Psoas muscle (tissue), 8 donors: ENCODE results near the gene GEMIN7. TPM values are rescaled to one million over a fixed set of nuclear protein-coding genes. Genes with fewer than 3 reads are reported as not detected.
A peak's percentile ranks its signal among the peaks of the same experiment; 100 is the strongest.

Source experiments
- ATAC-seq, 4 donors: fragments of 200-7000 bp; cut with Tn5 transposase; one replicate each; pipeline ENCODE4 v1.9.1; 2020; ENCODE audit warnings: moderate library complexity in 3 of 4, mild to moderate bottlenecking in 2 of 4
- DNase-seq, 2 donors: peaks; one replicate each; pipeline ENCODE4 v3.0.0-alpha.2; 2020
- H3K27ac ChIP-seq: fragments of 200-600 bp; one replicate; pipeline ENCODE4 v1.8.0; 2022
- H3K27me3 ChIP-seq, 3 donors: fragments of 200-600 bp in 1 of 3; one replicate each; pipeline versions ENCODE4 v1.6.1 to v1.8.0; 2013 to 2022; ENCODE audit warnings: low read length in 2 of 3, mild to moderate bottlenecking in 2 of 3, moderate library complexity in 1 of 3; ENCODE audit not compliant: insufficient read depth in 3 of 3
- H3K36me3 ChIP-seq, 2 donors: fragments of 200-600 bp in 1 of 2; one replicate each; pipeline versions ENCODE4 v1.6.1 to v1.8.0; 2013 to 2022; ENCODE audit warnings: low read depth in 1 of 2, mild to moderate bottlenecking in 1 of 2, moderate library complexity in 1 of 2; ENCODE audit not compliant: insufficient read depth in 1 of 2
- H3K4me1 ChIP-seq: fragments of 200-600 bp; one replicate; pipeline ENCODE4 v1.8.0; 2022
- H3K4me3 ChIP-seq: fragments of 200-600 bp; one replicate; pipeline ENCODE4 v1.8.0; 2022; ENCODE audit warnings: mild to moderate bottlenecking
- H3K9me3 ChIP-seq: fragments of 200-600 bp; one replicate; pipeline ENCODE4 v1.8.0; 2022
- WGBS, 3 donors: extraction: QIAGEN DNeasy Blood & Tissue Kit; methylation state at CpG; one replicate each; pipeline versions ENCODE4 v1.1.6 to v1.1.7; 2013; 5-methylcytosine and 5-hydroxymethylcytosine counted together
- intact Hi-C, 2 donors: fragments of 100-400 bp; cut with DNase I; formaldehyde crosslinking; loops; one replicate each; pipeline versions ENCODE4 v1.11.0 to v1.14.2; 2022
- polyA plus RNA-seq, 3 donors: library from polyadenylated mRNA; stranded (reverse); fragments of 200-250 nt; gene quantifications; one replicate each; pipeline ENCODE4 v1.2.3, GENCODE V29; 2013
- total RNA-seq, 4 donors: library from RNA; stranded (reverse); fragmentation: NEBNext Ultra II Directional in 2 of 4; extraction: Animal tissue kit (Norgen Biotek cat#: 25700) in 2 of 4; gene quantifications; one replicate each; pipeline versions ENCODE4 v1.2.1 to v1.2.4, GENCODE V29; 2021 to 2023
- TF ChIP-seq, protein P1 (sequence below): fragments of 200-600 bp; IDR thresholded peaks from one replicate; pipeline ENCODE4 v1.8.0; 2022; ENCODE audit warnings: antibody characterized with exemption
- donor health status: healthy with polysubstance abuse.
- donor health status: DM: no; HTN: no; CAD: no; lungs with moderate emphysema.
- donor health status: Bipolar disorder and iron deficiency.
- donor health status: healthy.
- donor health status: DM: yes; HTN: yes; CAD: no.
- donor health status: DM: no; HTN: no; CAD: no.
- donor health status: DM: no; HTN: no; CAD: no.
- donor health status: DM: yes; HTN: yes; CAD: no.

Gene GEMIN7
- total and polyA plus RNA-seq, 7 donors, result 19.6 to 51.1 (median 27.3) TPM

- TF ChIP-seq, protein P1, sequence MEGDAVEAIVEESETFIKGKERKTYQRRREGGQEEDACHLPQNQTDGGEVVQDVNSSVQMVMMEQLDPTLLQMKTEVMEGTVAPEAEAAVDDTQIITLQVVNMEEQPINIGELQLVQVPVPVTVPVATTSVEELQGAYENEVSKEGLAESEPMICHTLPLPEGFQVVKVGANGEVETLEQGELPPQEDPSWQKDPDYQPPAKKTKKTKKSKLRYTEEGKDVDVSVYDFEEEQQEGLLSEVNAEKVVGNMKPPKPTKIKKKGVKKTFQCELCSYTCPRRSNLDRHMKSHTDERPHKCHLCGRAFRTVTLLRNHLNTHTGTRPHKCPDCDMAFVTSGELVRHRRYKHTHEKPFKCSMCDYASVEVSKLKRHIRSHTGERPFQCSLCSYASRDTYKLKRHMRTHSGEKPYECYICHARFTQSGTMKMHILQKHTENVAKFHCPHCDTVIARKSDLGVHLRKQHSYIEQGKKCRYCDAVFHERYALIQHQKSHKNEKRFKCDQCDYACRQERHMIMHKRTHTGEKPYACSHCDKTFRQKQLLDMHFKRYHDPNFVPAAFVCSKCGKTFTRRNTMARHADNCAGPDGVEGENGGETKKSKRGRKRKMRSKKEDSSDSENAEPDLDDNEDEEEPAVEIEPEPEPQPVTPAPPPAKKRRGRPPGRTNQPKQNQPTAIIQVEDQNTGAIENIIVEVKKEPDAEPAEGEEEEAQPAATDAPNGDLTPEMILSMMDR, result no peak
- WGBS, 3 donors, result 41 to 47% (median 45%) methylated on average over 5 of the region's 5 CpGs
- intact Hi-C loops, result loop anchor here in 1 of 2 donors (5.0 to 10.0 kb wide), 2 partner anchors 37 to 244 kb away; no protein-coding TSS in a partner anchor
- H3K27me3 ChIP-seq, result no peaks in the 10 kb centered on the region
- no peaks in the 10 kb centered on the region for H3K9me3 ChIP-seq
- no peak overlapping the region for H3K27ac ChIP-seq
- DNase-seq (no peak), ATAC-seq (no peak)
- peaks cover 26% of the 10 kb centered on the region for H3K4me1 ChIP-seq
- H3K4me3 ChIP-seq, result peak overlapping the region; percentile 100
- H3K36me3 ChIP-seq, result peaks cover 0 to 39% of the 10 kb centered on the region in 2 donors
Measured at GRCh38 chr19:45090606-45091005, 11.5 kb downstream of the GEMIN7 start.

DNA sequence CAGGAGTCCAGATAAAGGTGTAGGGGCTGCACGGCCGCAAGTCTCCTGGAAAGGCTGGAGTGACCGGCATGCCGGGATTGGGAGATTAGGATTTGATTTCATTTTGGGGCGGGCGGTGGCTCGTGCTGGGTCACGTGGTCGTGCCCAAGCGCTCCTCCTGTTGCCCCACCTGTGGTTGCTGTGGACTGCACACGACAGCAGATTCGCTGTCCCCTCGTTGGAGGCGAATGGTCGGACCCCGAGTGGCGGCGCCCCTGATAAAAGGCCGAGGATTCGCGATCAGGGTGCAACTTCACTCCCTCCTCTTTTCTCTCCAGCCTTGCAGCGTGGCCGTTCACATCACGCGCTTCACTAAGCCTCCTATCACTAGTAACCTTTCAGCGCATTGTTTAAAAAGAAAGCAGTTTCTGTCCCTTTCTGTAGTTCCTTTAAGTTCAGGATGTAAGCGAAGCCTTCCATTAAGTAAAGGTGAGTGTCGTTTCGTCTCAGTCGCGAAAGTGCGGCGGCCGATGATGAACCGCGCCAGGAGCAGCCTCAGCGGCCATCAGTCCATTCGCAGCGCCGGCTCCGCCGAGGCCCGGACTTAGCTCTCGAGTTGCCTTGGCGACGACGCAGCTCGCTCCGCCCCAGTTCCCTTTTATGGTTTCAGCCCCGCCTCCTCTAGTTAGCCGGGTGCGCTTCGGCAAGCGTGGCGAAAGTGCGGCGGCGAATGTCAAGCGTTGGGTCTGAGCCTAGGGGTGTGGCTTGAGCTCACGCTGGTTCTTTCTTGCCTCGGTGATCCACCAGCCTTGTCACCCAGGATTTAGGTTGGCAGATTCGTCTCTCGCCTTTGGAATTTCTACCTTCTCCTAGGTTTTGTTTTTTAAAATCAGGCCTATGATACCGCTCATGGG, 12.2 kb downstream of the GEMIN7 start:
- 6 to 8% (median 7%) methylated on average over 64 of the region's 64 CpGs for WGBS, 3 donors
- ATAC-seq, result peak; percentile 90 to 91 (median 90)
- peaks cover 32% of the 10 kb centered on the region for H3K4me1 ChIP-seq

DNA sequence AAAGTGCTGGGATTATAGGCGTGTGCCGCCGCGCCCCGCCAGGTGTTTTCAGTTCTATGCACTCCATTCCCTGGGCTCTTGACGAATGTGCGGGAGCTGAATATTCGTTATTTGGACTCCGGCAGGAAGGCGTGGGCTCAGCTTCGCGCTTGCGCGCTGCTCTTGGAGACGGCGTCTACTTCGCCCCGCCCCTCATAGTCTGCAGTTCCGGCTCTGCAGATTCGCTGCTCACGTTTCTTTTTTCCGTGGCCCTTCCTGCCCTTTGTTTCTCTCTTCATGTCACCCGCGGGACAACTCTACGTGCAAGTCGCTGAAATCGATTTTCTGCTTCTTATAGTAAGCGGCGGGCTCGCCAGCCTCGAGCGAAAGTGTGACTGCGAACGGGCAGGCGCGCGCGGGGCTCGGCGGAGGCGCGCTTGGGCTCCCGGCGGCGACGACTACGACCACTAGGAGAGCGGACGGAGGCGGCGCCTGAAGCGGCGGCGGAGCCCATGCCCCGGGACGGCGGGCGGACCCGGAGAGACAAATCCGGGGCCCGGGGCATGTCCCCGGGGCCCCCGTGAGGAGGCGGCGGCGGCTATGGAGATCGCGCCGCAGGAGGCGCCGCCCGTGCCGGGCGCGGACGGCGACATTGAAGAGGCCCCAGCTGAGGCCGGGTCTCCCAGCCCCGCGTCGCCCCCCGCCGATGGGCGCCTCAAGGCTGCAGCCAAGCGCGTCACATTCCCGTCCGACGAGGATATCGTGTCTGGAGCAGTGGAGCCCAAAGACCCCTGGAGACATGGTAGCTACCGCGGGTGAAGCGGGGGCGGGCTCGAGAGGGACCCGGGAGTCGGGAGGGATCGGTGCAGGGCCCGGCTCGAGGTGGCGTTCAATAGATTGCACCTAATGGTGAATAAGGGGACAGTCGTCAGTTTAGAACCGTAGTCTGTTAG, 14.0 kb downstream of the GEMIN7 start, which contains the start of gene PPP1R37:
Gene PPP1R37, plus strand, starts transcription at position 433 of the 932 bp plus-strand sequence. Its CDS starts 147 bp downstream, at position 580.
- H3K4me3 ChIP-seq, result peak within 1 kb of the TSS; percentile 100
- peaks cover 49% of the 10 kb centered on the region for H3K4me1 ChIP-seq
- 0% methylated on average over 78 to 103 of the region's 103 CpGs for WGBS, 3 donors
- peak within 1 kb of the TSS; percentile 95 for H3K27ac ChIP-seq
- intact Hi-C loops, result loop anchor here in 1 of 2 donors (5.0 to 10.0 kb wide), 2 partner anchors 34 to 242 kb away; no protein-coding TSS in a partner anchor
- TF ChIP-seq, protein P1, result peak; percentile 35
- H3K9me3 ChIP-seq, result no peaks in the 10 kb centered on the region
- no peaks in the 10 kb centered on the region for H3K27me3 ChIP-seq
- H3K36me3 ChIP-seq, result peaks cover 0 to 22% of the 10 kb centered on the region in 2 donors
- DNase-seq (peak; percentile 94 to 98), ATAC-seq (peak; percentile 90 to 92 (median 90))

More for the DNA sequence above, 12.2 kb downstream of the GEMIN7 start:
- TF ChIP-seq, protein P1, result no peak
- no peaks in the 10 kb centered on the region for H3K27me3 ChIP-seq
- DNase-seq, result peak; percentile 98 to 99
- H3K9me3 ChIP-seq, result no peaks in the 10 kb centered on the region
- H3K27ac ChIP-seq, result peak overlapping the region; percentile 95
- peak overlapping the region; percentile 100 for H3K4me3 ChIP-seq
- peaks cover 0 to 35% of the 10 kb centered on the region in 2 donors for H3K36me3 ChIP-seq
- intact Hi-C loops, result loop anchor here in 1 of 2 donors (5.0 to 10.0 kb wide), 2 partner anchors 36 to 244 kb away; no protein-coding TSS in a partner anchor

GRCh38 chr19:45094137-45094536, 15.1 kb downstream of the GEMIN7 start:
- TF ChIP-seq, protein P1, result no peak
- no peak for DNase-seq
- Histone ChIP-seq H3K27me3 (no peaks in the 10 kb centered on the region), H3K4me3 (peak overlapping the region; percentile 100), H3K4me1 (peaks cover 60% of the 10 kb centered on the region), H3K27ac (peak overlapping the region; percentile 95), H3K9me3 (no peaks in the 10 kb centered on the region), H3K36me3 (peaks cover 0 to 13% of the 10 kb centered on the region in 2 donors)
- ATAC-seq, result no peak
- 66 to 73% (median 67%) methylated on average over 9 of the region's 9 CpGs for WGBS, 3 donors
- intact Hi-C loops, result loop anchor here in 1 of 2 donors (5.0 to 10.0 kb wide), 2 partner anchors 33 to 241 kb away; no protein-coding TSS in a partner anchor
